Erythroblast (primary cell): ENCODE results near the gene DISC1.

Experiments used
- GATA1 ChIP-seq: IDR thresholded peaks from 2 replicates; pipeline ENCODE4 v1.6.1; 2011; ENCODE audit warnings: low read depth, mild to moderate bottlenecking, control low read depth, low read length, moderate library complexity
- POLR2A ChIP-seq: IDR thresholded peaks from 2 replicates; pipeline ENCODE4 v1.6.1; 2011; ENCODE audit warnings: mild to moderate bottlenecking, low read length

DNA sequence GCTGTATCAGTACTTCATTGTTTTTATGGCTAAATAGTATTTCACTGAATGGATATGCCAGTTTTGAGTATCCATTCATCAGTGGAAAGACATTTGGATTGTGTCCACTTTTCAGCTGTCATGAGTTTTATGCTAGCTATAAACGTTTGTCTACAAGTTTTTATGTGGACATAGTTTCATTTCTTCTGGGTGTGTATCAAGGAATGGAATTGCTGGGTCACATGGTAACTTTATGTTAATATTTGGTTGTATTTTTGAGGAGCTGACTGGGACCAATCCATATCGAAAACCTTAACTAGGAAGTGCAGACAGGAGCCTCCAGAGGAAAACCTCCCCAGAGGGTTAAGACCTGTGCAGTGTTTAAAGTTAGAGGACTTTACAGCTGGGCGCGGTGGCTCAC is 31.8 kb upstream of the DISC1 start:
- TF ChIP-seq POLR2A (no peak), GATA1 (no peak)
